ENCODE data around the gene OR2L8. TPM values are rescaled to one million over a fixed set of nuclear protein-coding genes. Genes with fewer than 3 reads are reported as not detected.
A peak's percentile ranks its signal among the peaks of the same experiment; 100 is the strongest.
"Not testable (repeated sequence)": the region's sequence is repeated elsewhere in the genome, so short reads cannot be mapped to it uniquely, and the experiment has no call there.

The OR2L8 gene, protein sequence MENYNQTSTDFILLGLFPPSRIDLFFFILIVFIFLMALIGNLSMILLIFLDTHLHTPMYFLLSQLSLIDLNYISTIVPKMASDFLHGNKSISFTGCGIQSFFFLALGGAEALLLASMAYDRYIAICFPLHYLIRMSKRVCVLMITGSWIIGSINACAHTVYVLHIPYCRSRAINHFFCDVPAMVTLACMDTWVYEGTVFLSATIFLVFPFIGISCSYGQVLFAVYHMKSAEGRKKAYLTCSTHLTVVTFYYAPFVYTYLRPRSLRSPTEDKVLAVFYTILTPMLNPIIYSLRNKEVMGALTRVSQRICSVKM
- total RNA-seq, result not detected
- long read RNA-seq, result 0 reads

DNA sequence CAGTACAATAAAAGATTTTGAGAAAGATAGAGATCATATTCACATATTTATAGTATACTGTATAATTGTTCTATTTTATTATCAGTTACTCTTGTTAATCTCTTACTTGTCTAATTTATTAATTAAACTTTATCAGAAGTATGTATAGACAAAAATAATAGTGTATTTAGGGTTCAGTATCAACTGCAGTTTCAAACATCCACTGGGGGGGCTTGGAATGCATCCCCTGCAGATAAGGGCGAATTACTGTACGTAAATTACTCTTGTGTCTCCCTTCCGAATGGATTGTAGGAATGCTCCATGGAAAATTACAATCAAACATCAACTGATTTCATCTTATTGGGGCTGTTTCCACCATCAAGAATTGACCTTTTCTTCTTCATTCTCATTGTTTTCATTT is at the start of gene OR2L8:
TSS of gene OR2L8 (plus strand) at position 301 of the 400 bp plus-strand sequence. CDS start at position 301, 0 bp downstream.
- intact Hi-C loops (cut with DNase I), result no loop called here
- no peak for DNase-seq
- ATAC-seq, result no peak

DNA sequence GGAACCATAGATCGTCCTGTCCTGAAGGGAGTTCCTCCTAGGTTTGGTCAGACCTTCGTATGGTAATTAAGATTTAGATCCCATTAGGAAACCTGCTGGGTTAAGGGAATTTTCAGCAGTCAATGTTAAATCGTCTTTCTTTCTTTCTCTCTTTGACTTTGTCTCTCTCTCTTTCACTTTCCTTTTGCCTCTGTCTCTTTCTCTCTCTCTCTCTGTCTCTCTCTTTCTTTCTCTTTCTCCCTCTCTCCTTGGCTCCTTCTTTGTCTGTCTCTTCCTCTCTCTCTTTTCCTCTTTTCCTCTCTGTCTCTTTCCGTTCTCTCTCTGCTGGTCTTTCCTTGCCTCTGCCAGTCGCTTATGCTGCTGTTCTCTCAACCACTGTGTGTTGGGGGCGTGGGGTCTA is 44.5 kb upstream of the OR2L8 start:
- no peak for DNase-seq
- intact Hi-C loops (cut with DNase I), result no loop called here
- ATAC-seq, result no peak

DNA sequence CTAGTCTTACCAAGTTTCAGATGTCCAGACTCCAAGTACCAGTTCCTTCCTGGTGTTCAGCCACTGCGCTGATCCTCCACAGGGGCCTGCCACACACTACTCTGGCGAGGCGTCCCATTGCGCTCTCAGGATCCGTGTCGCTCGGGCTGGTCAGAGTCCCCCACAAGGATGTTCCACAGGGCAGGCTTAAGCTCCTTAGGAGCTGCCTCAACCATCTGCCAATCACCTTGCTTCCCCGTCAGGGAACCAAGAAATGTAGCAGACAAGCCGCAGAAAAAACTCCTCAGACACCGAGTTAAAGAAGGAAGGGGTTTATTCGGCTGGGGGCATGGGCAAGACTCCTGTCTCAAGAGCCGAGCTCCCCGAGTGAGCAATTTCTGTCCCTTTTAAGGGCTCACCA is 43.5 kb upstream of the OR2L8 start:
- intact Hi-C loops (cut with DNase I), result no loop called here
- DNase-seq, result no peak
- no peak for ATAC-seq

DNA sequence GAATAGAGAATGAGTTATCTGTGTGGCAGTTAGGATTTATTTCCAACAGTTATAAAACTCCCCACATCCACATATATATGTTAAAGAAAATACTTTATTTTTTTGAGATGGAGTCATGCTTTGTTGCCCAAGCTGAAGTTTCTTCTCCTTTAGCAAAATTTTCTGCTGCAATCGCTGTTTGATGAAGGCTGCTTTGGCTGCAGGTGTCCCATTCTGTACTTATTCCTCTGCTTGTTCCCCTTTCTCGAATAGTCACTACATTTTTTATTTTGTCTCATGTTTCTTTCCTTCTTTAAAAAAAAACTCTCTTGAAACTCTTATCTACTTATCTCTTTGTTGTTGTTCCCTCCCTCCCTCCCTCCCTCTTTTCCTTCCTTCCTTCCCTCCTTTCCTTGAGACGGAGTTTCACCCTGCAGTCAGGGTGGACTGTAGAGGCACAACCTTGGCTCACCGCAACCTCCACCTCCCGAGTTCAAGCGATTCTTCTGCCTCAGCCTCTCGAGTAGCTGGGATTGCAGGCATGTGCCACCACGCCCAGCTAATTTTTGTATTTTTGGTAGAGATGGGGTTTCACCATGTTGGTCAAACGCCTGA is 42.7 kb upstream of the OR2L8 start:
- intact Hi-C loops (cut with DNase I), result no loop called here
- ATAC-seq (no peak), DNase-seq (no peak)

DNA sequence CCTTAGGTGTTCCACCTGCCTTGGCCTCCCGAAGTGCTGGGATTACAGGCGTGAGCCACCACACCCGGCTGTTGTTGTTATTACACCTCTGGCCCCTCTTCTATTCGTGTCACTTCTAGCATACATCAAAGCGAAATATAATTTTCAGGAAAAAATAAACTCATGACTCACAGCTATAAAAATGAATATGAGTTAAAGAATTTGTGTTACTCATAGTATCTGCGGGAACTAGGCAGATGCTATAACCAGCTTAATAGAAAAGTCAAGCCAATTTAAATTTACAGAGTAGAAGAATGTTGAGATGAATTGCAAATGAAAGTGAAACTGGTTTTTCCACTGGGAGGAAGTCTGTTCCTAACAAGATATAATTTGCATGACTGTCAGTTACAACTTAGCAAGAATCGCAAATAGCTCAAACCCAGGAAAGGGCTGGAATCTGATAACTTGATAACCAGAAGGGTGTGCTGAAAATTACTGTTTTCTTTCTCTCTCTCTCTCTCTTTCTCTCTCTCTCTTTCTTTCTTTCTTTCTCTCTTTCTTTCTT is 42.1 kb upstream of the OR2L8 start:
- peak in 1 of 2 donors; percentile 81 for ATAC-seq
- no peak for DNase-seq
- intact Hi-C loops (cut with DNase I), result no loop called here

DNA sequence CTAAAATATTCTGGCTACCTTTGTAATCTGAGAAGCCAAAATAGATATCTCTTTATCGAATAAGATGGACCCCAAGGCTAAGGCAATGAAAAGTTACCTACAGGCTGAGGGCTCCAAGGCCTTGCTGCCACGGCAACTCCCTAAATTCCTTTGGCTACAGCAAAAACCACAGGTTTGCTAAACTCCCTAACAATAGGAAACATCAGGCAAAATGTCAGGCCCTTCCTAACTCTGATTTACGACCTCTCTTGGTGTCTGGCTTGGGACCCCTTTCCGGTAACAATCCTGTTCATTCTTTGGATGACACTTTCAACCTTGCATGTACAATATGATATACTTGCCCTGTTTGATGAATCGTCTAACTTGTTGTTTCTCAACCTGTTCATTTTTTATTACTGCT is 39.9 kb upstream of the OR2L8 start:
- intact Hi-C loops (cut with DNase I), result no loop called here
- DNase-seq, result no peak
- ATAC-seq, result no peak

DNA sequence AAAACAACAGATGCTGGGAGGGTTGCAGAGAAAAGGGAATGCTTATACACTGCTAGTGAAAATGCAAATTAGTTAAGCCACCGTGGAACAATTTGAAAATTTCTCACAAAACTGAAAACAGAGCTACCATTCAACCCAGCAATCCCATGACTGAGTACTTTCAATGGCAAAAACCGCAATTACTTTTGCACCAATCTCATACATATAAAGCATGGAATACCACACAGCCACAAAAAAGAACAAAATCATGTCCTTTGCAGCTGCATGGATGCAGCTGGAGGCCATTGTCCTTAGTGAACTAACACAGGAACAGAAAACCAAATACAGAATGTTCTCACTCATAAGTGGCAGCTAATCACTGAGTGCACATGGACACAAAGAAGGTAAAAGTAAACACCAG is 34.9 kb upstream of the OR2L8 start:
- DNase-seq, result no peak
- intact Hi-C loops (cut with DNase I), result no loop called here
- ATAC-seq, result no peak

DNA sequence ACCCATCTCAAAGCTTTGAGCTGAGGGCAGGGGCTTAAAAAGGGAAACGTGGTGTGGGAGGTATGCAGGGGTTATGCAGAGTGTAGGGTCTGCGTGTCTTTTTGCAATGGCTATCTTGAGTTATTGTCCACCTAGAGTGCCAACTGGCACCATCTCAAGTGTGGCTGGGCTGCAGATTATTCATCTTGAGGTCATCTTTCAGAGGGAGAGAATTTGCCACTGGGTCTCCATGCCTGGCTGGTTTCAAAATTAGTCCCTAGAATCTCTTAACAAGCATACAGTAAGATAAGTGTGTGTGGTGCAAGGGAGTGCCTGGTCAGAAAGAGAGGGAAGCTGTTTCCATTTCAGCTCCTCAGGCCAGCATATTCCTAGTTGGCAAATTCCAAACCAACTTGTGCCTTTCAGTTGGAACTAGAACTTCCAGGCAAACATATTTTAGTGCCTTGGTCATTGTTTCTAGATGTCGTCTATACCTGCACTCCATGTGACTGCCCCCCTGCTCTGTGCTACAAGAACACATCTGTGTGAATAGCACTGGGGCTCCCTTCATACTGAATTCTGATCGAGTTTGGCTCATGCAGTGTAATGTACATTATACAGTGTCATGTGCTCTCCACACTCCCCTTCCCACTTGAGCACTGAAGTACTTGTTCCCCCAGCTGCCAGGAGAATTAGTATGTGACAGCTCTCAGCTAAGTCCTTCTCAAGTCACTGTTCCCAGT is 33.6 kb upstream of the OR2L8 start:
- DNase-seq (no peak), ATAC-seq (no peak)
- intact Hi-C loops (cut with DNase I), result no loop called here

DNA sequence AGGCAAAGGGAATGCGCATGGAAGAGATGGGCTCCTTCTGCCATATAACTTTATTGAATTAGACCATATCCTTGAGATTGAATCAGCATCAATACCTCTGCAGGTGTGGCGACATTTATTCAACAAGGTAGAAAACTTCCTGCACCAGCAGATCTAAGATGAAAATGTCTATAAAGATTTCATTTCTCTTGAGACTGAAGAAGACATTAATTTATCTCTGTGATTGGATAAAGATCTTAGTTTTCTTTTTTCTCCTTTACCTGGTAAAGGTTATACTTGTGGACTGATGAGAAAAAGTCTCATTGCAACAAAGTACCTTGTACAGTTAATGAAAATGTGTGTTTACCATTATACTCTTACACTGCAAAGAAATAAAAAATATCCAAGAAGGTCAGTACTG is 28.7 kb upstream of the OR2L8 start, which contains the start of gene OR2T8:
TSS of gene OR2T8 (plus strand) at position 301 of the 400 bp plus-strand sequence. CDS start 766 bp downstream, outside the sequence.
- intact Hi-C loops (cut with DNase I), result no loop called here
- ATAC-seq (no peak), DNase-seq (no peak)

DNA sequence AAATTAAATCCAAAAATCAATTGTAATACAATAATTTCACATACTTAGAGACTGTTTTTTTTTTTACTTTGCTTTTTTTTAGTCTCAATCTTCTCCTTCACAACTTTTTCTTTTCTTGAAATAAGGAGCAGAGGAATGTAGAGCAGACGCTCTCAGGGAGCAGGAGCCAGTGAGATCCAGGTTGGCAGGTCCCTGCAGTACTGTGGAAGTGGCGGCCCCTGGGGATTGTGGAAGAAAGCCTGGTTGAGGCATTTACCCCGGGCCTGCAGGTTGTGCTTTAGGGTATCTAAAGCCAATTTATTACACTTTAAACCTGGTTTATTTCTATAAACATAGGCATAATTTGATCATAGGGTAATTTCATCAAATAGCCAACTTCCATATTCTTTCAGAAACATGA is 24.7 kb upstream of the OR2L8 start:
- ATAC-seq, result no peak
- intact Hi-C loops (cut with DNase I), result no loop called here
- DNase-seq, result no peak

DNA sequence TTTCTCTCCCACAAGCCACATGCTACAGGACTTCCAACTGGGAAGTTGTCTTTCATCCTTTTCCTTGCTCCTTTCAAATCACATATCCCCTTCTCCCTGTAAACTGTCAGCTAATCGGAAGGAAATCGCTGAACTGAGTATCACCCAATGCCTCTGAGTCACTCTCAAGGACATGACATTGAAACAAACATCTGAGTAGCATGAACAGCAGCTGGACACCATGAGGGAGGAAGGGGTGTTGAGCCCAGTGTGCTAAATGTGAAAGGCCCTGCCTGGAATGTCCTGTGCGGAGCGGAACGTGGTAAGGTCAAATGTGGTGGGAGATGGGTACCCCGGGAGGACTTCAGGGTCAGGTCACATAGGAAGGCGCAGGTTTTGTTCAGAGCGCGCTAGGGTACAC is 23.8 kb upstream of the OR2L8 start, which contains the start of gene OR2AJ1:
TSS of gene OR2AJ1 (plus strand) at position 22 of the 400 bp plus-strand sequence. CDS start 8,880 bp downstream, outside the sequence.
- ATAC-seq, result no peak
- intact Hi-C loops (cut with DNase I), result no loop called here
- DNase-seq, result no peak

DNA sequence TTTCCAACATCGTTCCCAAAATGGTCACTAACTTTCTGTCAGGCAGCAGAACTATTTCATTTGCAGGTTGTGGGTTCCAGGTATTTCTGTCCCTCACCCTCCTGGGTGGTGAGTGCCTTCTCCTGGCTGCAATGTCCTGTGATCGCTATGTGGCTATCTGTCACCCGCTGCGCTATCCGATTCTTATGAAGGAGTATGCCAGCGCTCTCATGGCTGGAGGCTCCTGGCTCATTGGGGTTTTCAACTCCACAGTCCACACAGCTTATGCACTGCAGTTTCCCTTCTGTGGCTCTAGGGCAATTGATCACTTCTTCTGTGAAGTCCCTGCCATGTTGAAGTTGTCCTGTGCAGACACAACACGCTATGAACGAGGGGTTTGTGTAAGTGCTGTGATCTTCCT is 14.7 kb upstream of the OR2L8 start:
- DNase-seq (no peak), ATAC-seq (no peak)
- intact Hi-C loops (cut with DNase I), result no loop called here

DNA sequence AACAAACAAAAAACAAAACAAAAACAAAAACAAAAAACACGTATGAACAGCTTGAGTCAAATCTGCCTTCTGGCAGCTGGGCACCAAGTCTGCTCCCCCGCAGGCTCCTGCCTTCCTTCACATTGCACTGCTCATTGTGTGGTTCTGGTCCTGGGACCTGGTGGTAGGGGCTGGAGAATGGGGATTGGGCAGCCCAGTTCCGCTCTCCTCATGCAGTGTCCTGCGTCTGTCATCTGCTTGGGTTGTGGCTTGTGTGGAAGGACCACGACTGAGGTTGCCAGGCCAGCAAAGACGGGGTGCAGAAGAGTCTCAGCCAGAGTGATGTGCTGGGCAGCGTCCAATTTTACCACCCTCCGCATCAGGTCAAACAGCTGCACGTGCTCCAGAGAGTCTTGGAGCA is 12.9 kb upstream of the OR2L8 start:
- intact Hi-C loops (cut with DNase I), result no loop called here
- DNase-seq, result no peak

DNA sequence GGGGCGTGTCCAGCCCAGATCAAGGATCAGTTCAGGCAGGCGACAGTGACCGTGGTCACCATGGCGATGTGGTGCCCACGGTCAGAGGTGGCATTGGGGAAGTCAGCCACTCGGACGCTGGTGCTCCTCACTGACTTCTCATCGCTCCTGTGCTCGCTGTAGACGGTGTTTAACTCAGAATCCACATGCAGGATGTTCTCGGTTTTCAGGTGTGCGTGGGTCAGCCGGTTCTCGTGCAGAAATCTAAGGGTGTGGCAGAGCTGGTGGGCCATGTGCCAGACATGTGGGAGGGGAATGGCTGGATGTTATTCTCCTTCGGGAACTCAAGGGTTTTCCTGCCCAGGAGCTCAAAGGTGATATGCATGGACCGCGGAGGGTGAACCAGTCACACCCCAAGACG is 12.2 kb upstream of the OR2L8 start:
- DNase-seq (no peak), ATAC-seq (no peak)
- intact Hi-C loops (cut with DNase I), result no loop called here

More for the DNA sequence above, 12.9 kb upstream of the OR2L8 start:
- no peak for ATAC-seq

DNA sequence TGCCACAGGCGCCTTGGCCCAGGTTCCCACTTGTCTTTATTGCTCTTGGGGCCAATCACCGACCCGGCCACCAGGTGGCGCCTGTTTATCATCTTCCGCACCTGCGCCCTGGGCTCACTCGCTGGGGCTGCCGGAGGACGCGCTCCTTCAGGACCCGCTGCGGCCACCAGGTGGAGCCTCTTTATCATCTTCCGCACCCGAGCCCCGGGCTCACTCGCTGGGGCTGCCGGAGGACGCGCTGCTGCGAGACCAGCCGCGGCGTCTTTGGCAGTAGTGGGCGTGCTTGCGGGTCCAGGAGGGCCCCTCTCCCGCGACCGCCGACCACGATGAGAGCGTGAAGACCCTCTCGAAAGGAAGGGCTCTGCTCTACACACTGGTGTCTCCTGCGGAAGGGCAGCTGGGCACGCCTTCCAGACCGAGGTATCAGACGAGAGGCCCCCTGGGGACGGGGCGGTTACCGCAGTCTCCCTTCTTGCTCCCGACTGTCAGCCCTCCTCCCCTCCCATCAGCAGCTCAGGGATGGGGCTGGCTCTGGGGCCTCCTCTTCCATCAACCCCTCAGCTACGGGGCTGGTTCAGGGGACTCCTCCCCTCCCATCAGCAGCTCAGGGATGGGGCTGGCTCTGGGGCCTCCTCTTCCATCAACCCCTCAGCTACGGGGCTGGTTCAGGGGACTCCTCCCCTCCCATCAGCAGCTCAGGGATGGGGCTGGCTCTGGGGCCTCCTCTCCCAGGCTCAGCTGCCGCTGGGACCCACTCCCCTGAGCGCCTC is 11.5 kb upstream of the OR2L8 start:
- intact Hi-C loops (cut with DNase I), result not testable (repeated sequence)
- DNase-seq, result peak; percentile 69
- ATAC-seq, result peak; percentile 75 to 77

DNA sequence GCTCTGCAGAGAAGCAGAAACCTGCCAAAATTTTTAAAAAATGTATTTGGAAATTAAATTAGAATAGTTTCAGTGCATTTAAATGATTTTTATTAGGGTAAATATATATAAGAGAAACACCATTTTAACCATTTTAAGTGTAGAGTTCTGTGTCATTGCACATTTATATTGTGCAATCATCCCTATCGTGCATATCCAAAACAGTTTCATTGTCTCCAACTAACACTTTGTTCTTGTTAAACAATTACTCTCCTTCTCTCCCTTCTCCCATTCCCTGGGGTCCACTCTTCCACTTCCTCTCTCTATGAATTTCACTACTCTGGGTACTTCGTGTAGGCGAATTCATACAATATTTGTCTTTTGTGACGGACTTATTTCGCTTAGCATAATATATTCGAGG is 6.0 kb upstream of the OR2L8 start:
- ATAC-seq, result no peak
- intact Hi-C loops (cut with DNase I), result no loop called here
- no peak for DNase-seq

DNA sequence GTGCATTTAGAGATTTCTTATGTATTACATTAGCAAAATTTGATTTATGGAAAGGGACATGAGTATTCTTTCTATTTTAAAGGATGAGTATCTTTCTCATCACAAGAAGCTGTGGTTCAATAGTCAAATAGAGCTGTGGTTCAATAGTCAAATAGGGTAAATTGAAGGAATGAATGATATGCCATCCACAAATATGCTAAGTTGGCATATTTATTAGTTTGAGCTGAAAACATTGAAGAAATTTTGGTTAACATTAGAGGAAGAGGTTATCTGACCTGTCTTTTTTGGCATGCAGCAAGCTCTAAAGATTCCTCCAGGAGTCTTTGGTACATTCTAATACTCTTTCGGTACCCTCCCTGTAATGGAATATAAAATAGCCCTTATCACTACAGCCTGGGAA is 4.8 kb downstream of the OR2L8 start:
- intact Hi-C loops (cut with DNase I), result no loop called here
- ATAC-seq (no peak), DNase-seq (no peak)

DNA sequence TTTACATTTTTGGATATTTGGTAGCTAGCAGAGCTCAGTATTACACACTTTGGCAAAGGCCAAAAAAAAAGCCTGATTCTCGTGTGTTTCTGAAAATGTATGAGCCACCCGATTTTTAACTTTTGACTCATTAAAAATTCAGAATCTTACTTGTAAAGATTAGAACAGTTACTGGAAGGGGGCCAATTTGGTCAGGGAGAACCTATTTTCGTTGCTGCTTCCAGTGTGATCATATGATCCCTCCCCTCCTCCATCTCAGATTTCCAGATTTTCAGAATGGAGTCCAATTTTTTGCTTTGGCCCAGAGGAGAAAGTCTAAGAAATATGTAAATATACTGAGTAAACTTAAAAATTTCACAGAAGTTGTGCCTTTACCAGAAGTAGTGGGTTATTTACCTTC is 13.1 kb downstream of the OR2L8 start:
- DNase-seq, result no peak
- intact Hi-C loops (cut with DNase I), result no loop called here
- ATAC-seq, result no peak

DNA sequence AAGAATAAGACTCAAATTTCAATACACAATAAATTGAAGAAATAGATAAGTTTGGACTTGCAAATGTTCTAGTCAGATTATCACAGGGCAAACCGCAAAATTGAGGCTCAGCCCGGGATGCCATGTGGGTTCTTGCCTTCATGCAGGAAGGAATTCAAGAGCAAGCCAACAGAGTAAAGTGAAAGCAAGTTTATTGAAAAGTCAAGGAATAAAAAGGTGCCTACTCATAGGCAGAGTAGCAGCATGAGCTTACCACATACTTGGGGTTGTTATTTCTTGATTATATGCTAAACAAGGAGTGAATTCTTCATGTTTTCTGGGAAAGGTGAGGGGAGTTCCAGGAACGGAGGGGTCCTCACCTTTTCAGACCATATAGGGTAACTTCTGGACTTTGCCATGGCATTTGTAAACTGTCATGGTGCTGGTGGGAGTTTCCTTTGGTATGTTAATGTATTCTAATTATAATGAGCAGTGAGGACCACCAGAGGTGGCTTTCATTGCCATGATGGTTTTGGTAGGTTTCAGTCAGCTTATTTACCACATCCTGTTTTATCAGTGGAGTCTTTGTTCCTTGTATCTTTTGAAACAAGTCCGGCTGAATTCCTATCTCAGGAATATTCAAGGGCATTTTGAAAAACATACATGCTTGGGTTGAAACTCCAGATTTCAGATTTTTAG is 14.4 kb downstream of the OR2L8 start:
- no peak for ATAC-seq
- DNase-seq, result no peak
- intact Hi-C loops (cut with DNase I), result no loop called here

Measured in left cardiac atrium (tissue), 4 donors.